Measurements from ENCODE around the gene STX8.

DNA sequence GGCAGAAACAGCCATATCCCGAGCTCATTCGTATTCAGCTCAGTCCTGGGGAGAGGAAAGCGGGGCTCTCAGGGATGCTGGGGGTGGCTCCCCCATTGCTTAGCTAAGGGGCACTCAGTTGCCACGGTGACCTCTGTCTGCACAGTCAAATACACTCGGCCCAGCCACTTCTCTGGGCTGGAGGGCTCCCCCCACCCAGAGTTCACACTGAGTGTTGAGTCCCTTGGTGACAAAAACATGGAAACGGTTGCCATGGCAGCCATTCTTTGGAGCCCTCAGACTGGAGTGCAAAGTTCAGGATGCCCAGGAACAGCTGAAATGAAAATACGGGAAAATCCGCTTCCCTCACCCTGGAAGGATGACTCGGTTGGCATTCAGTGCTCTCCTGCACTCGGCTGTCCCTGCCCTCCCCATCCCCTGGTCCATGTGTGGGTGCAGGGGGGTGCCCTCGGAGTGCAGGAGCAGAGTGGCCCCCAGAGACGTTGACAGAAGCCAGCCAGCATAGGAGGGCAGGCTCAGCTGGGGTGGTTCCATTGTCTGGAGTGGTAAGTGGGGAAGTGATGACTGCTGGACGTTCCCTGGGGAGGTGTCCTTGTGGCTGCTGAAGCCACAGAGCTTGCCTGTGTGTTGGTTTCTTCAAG lies 337.8 kb downstream of the STX8 start:
- TF ChIP-seq POLR2A (IDR thresholded peaks at IDR 0.05; ENCODE audit: low read depth, low read length) (no peak), POLR2AphosphoS5 (IDR thresholded peaks at IDR 0.05; ENCODE audit: low read depth, low read length) (no peak)

Measured in GM12891 (cell line).